ENCODE results near the gene CDH13. TPM values are rescaled to one million over a fixed set of nuclear protein-coding genes. Genes with fewer than 3 reads are reported as not detected.

Gene CDH13
- total and polyA plus RNA-seq, 2 of the 8 experiments (the other 6 are each of a cell fraction or from before 2014, with no cell fraction given) = 2.3 to 2.4 TPM

DNA sequence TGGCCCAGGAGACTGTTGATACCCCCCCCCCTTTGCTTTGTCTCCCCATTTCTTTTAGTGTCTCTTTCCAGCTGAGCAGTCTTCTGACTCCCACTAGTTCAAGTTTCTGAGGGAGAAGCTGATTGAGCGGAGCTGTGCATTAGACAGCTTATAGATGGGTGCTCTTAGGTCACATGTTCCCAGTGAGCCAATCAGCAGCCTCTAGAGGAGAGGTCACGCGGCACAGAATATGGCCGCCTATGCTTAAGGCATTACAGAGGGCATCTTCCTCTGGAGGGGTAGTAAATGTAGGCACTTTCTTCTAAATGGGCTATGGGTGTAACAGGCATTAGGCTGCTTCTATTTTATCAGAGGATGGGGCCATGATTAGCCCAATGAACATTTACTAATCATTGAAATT lies 131.6 kb downstream of the CDH13 start:
- H4K5ac ChIP-seq (ENCODE audit: insufficient read length, low read depth, low read length) = no peak overlapping the region

More for the DNA sequence above, 131.6 kb downstream of the CDH13 start:
- H3K4me1 ChIP-seq (replicated peaks in 1 of 4; ENCODE audit: control insufficient read depth in 3 of 4, insufficient read depth in 4 of 4, low read length in 3 of 4) = peaks cover 0 to 5% (median 2%) of the 10 kb centered on the region in 4 experiments; a peak in 3 of 7 replicates
- H2AFZ ChIP-seq (ENCODE audit: low read length) = peak overlapping the region; percentile 84; the same call in 1 of the 2 replicates
- no peaks in the 10 kb centered on the region for H3K23me2 ChIP-seq (ENCODE audit: low read depth, low read length)
- no peak overlapping the region for H3K4me2 ChIP-seq (ENCODE audit: insufficient read depth in 1 of 2, low read depth in 2 of 2, low read length in 2 of 2)
- TF ChIP-seq ASH2L (IDR thresholded peaks at IDR 0.05; ENCODE audit: low read length) = no peak
- TF ChIP-seq CHD2 (IDR thresholded peaks at IDR 0.05; ENCODE audit: low read length) = no peak
- TF ChIP-seq YY1 (IDR thresholded peaks at IDR 0.05; ENCODE audit: low read depth, low read length) = peak; percentile 70
- H2AK5ac ChIP-seq (ENCODE audit: low read depth, low read length) = no peak overlapping the region
- H3K9ac ChIP-seq (replicated peaks in 1 of 4; ENCODE audit: extremely low read depth in 1 of 4, low read depth in 3 of 4, low read length in 3 of 4) = no peak overlapping the region
- H3K56ac ChIP-seq (replicated peaks; ENCODE audit: insufficient read length, low read depth, low read length) = no peak overlapping the region
- no peak overlapping the region for H2BK120ac ChIP-seq (replicated peaks; ENCODE audit: low read depth, low read length)
- no peak overlapping the region for H2BK12ac ChIP-seq (ENCODE audit: low read depth, low read length)
- no peak overlapping the region for H3K18ac ChIP-seq (ENCODE audit: extremely low read depth, low read length)
- no peak overlapping the region for H3K4ac ChIP-seq (replicated peaks; ENCODE audit: insufficient read length, low read depth, low read length)
- CTCF ChIA-PET (ENCODE audit: partially characterized antibody) = interaction anchor here (0.6 to 4.0 kb wide), 8 partner anchors 7 to 598 kb away, joined by 3 to 25 read pairs (median 4); no protein-coding TSS in a partner anchor
- H3K9me3 ChIP-seq (ENCODE audit: insufficient read depth in 2 of 2, low read depth in 1 of 2, low read length in 1 of 2) = no peaks in the 10 kb centered on the region
- POLR2A ChIA-PET (ENCODE audit: partially characterized antibody) = no interaction called here
- no peak overlapping the region for H2BK5ac ChIP-seq (ENCODE audit: low read depth, low read length)
- no peak overlapping the region for H3K27ac ChIP-seq (ENCODE audit: low read depth, low read length)
- H4K20me1 ChIP-seq (replicated peaks in 1 of 2; ENCODE audit: control insufficient read depth in 1 of 2, insufficient read depth in 2 of 2, low read length in 2 of 2) = no peaks in the 10 kb centered on the region
- no peaks in the 10 kb centered on the region for H3K79me1 ChIP-seq (ENCODE audit: low read depth, low read length)
- no peak overlapping the region for H3K4me3 ChIP-seq (ENCODE audit: extremely low read depth in 1 of 4, insufficient read depth in 2 of 4, low read depth in 3 of 4, low read length in 4 of 4)
- no peaks in the 10 kb centered on the region for H3K27me3 ChIP-seq (replicated peaks in 1 of 4; ENCODE audit: control insufficient read depth in 3 of 4, extremely low read depth in 1 of 4, insufficient read depth in 3 of 4, low read length in 3 of 4)
- H2BK20ac ChIP-seq (ENCODE audit: low read length) = no peak overlapping the region
- H2BK15ac ChIP-seq (ENCODE audit: low read length) = no peak overlapping the region
- WGBS, 2 experiments (ENCODE audit: extremely low coverage in 1 of 2, insufficient coverage in 1 of 2, insufficient read length in 1 of 2, insufficient replicate concordance in 2 of 2, low coverage in 1 of 2, low lambda C conversion rate in 2 of 2, missing lambda C conversion rate in 1 of 2) = 93% methylated on average over 4 of the region's 4 CpGs; no CpG with 5 or more reads in 1 of the 2 experiments
- DNase-seq (ENCODE audit: low read depth in 1 of 2, low spot score in 2 of 2) = no peak
- FAIRE-seq = no peak
- no peak overlapping the region for H4K91ac ChIP-seq (replicated peaks; ENCODE audit: insufficient read length, low read length)
- no peak overlapping the region for H3K23ac ChIP-seq (ENCODE audit: insufficient read length)
- H3K14ac ChIP-seq (ENCODE audit: insufficient read length) = no peak overlapping the region
- no peaks in the 10 kb centered on the region for H3K36me3 ChIP-seq (ENCODE audit: control insufficient read depth in 2 of 4, insufficient read depth in 4 of 4, low read length in 3 of 4)
- no peaks in the 10 kb centered on the region for H3K79me2 ChIP-seq (ENCODE audit: control insufficient read depth in 1 of 2, insufficient read depth in 2 of 2, low read length in 2 of 2)
- H4K8ac ChIP-seq (ENCODE audit: extremely low read depth, insufficient read depth, low read length) = no peak overlapping the region
